T-helper 2 cell treated with Interferon-gamma antibody and Interleukin-4, amounts not matched to agents 100 ng/mL and 5 ng/mL, for 36 hours (primary cell): ENCODE measurements around the gene CYSTM1. TPM values are rescaled to one million over a fixed set of nuclear protein-coding genes. Genes with fewer than 3 reads are reported as not detected.

Source experiments
- intact Hi-C: fragments of 100-400 bp; cut with micrococcal nuclease; formaldehyde crosslinking; loops from one replicate; pipeline ENCODE4 v1.15.1; 2023
- total RNA-seq: library from RNA; stranded (reverse); gene quantifications from 2 replicates; pipeline ENCODE4 v1.2.3, GENCODE V29; 2022

The CYSTM1 gene
- total RNA-seq, result 4.2 and 4.5 TPM in 2 replicates

GRCh38 chr5:140174465-140175366, at the start of gene CYSTM1:
CYSTM1 (plus strand) TSS chr5:140175188; CDS start chr5:140194466, 19,278 bp downstream.
- intact Hi-C loops, result loop anchor here (1.0 to 10.0 kb wide), 8 partner anchors 67 to 1460 kb away; partner anchors contain the start of genes ANKHD1, APBB3, HBEGF and HDAC3

- intact Hi-C loops, result no loop called here
Observed at GRCh38 chr5:140125637-140126036, 49.4 kb upstream of the CYSTM1 start, which contains the start of gene IGIP. IGIP (plus strand) TSS chr5:140125937; CDS start chr5:140128477, 2,540 bp downstream.

GRCh38 chr5:140126315-140127012, 48.5 kb upstream of the CYSTM1 start:
- intact Hi-C loops, result no loop called here

- intact Hi-C loops, result no loop called here
Observed at GRCh38 chr5:140128376-140128775, 46.6 kb upstream of the CYSTM1 start.

- intact Hi-C loops, result no loop called here
Observed at GRCh38 chr5:140130949-140131733, 43.8 kb upstream of the CYSTM1 start.

- intact Hi-C loops, result no loop called here
Observed at GRCh38 chr5:140131967-140132409, 43.0 kb upstream of the CYSTM1 start.

- intact Hi-C loops, result no loop called here
Observed at GRCh38 chr5:140133514-140134167, 41.3 kb upstream of the CYSTM1 start.

GRCh38 chr5:140134277-140134935, 40.6 kb upstream of the CYSTM1 start:
- intact Hi-C loops, result no loop called here

- intact Hi-C loops, result no loop called here
Observed at GRCh38 chr5:140135127-140135526, 39.9 kb upstream of the CYSTM1 start.

- intact Hi-C loops, result no loop called here
Observed at GRCh38 chr5:140136624-140137023, 38.4 kb upstream of the CYSTM1 start.

GRCh38 chr5:140140435-140140834, 34.6 kb upstream of the CYSTM1 start:
- intact Hi-C loops, result no loop called here

GRCh38 chr5:140141241-140141640, 33.7 kb upstream of the CYSTM1 start:
- intact Hi-C loops, result no loop called here

GRCh38 chr5:140142246-140142645, 32.7 kb upstream of the CYSTM1 start:
- intact Hi-C loops, result no loop called here

GRCh38 chr5:140142856-140143255, 32.1 kb upstream of the CYSTM1 start:
- intact Hi-C loops, result no loop called here

GRCh38 chr5:140143521-140144258, 31.3 kb upstream of the CYSTM1 start:
- intact Hi-C loops, result loop anchor here (1.0 to 2.0 kb wide), 3 partner anchors 14 to 70 kb away; partner anchors contain the start of gene PURA

GRCh38 chr5:140145256-140145655, 29.7 kb upstream of the CYSTM1 start:
- intact Hi-C loops, result loop anchor here (2.0 kb wide), 1 partner anchor 30 kb away; the partner anchor contains the start of gene PURA

- intact Hi-C loops, result loop anchor here (2.0 kb wide), 1 partner anchor 31 kb away; the partner anchor contains the start of gene PURA
Observed at GRCh38 chr5:140145818-140146522, 29.0 kb upstream of the CYSTM1 start.

GRCh38 chr5:140146523-140146842, 28.5 kb upstream of the CYSTM1 start:
- intact Hi-C loops, result no loop called here

GRCh38 chr5:140147460-140147859, 27.5 kb upstream of the CYSTM1 start:
- intact Hi-C loops, result no loop called here
